DND-41 (cell line): ENCODE data around the gene OR10G7.
"Not testable (repeated sequence)": the region's sequence is repeated elsewhere in the genome, so short reads cannot be mapped to it uniquely, and the experiment has no call there.

Experiments
- ATAC-seq: fragments of 200-7000 bp; cut with Tn5 transposase; 3 replicates; pipeline ENCODE4 v1.9.1; 2021; ENCODE audit warnings: low read depth; ENCODE audit not compliant: insufficient read depth
- DNase-seq: peaks from one replicate; pipeline ENCODE4 v3.0.0-alpha.2; 2020
- H2AFZ ChIP-seq: 2 replicates; pipeline ENCODE4 v1.6.0; 2012; ENCODE audit warnings: low read depth, low read length
- H3K27ac ChIP-seq: 2 replicates; pipeline ENCODE4 v1.5.1; 2012; ENCODE audit warnings: low read length, inconsistent platforms
- H3K27me3 ChIP-seq: fragments of 200-600 bp; sonication (generic); 2 replicates; pipeline ENCODE4 v1.6.0; 2012; ENCODE audit warnings: low read length, mild to moderate bottlenecking, inconsistent platforms; ENCODE audit not compliant: insufficient read depth, poor library complexity
- H3K36me3 ChIP-seq: 2 replicates; pipeline ENCODE4 v1.5.1; 2012; ENCODE audit warnings: low read length, inconsistent platforms; ENCODE audit not compliant: insufficient read depth
- H3K4me1 ChIP-seq: 2 replicates; pipeline ENCODE4 v1.5.1; 2012; ENCODE audit warnings: mild to moderate bottlenecking, low read length; ENCODE audit not compliant: insufficient read depth
- H3K4me2 ChIP-seq: 2 replicates; pipeline ENCODE4 v1.6.0; 2012; ENCODE audit warnings: mild to moderate bottlenecking, moderate library complexity, low read length, inconsistent platforms; ENCODE audit not compliant: insufficient read depth
- H3K4me3 ChIP-seq, 2 experiments: fragments of 200-600 bp in 1 of 2; shearing (Covaris generic) in 1 of 2; 2 replicates each; pipeline ENCODE4 v1.5.1; 2012 to 2016; ENCODE audit warnings: inconsistent platforms in 2 of 2, low read length in 2 of 2, mild to moderate bottlenecking in 2 of 2, low read depth in 1 of 2, moderate library complexity in 1 of 2
- H3K79me2 ChIP-seq: 2 replicates; pipeline ENCODE4 v1.6.0; 2012; ENCODE audit warnings: low read length, inconsistent platforms; ENCODE audit not compliant: insufficient read depth
- H3K9ac ChIP-seq: 2 replicates; pipeline ENCODE4 v1.6.0; 2012; ENCODE audit warnings: low read depth, mild to moderate bottlenecking, inconsistent platforms, low read length, moderate library complexity
- H3K9me3 ChIP-seq: 2 replicates; pipeline ENCODE4 v1.5.1; 2012; ENCODE audit warnings: low read length, moderate library complexity, mild to moderate bottlenecking, inconsistent platforms; ENCODE audit not compliant: insufficient read depth, severe bottlenecking
- H4K20me1 ChIP-seq: 2 replicates; pipeline ENCODE4 v1.6.0; 2012; ENCODE audit warnings: low read length; ENCODE audit not compliant: insufficient read depth
- EZH2 ChIP-seq: IDR thresholded peaks from 3 replicates; pipeline ENCODE4 v1.6.1; 2012; ENCODE audit warnings: borderline replicate concordance, low read depth, mild to moderate bottlenecking, moderate library complexity, low read length, inconsistent platforms; ENCODE audit not compliant: severe bottlenecking
- TF ChIP-seq, protein P1 (sequence below): IDR thresholded peaks from 2 replicates; pipeline ENCODE4 v1.5.1; 2012; ENCODE audit warnings: borderline replicate concordance, low read length, moderate library complexity, mild to moderate bottlenecking; ENCODE audit not compliant: poor library complexity, severe bottlenecking; ENCODE audit errors: extremely low read depth

Gene OR10G7

DNA sequence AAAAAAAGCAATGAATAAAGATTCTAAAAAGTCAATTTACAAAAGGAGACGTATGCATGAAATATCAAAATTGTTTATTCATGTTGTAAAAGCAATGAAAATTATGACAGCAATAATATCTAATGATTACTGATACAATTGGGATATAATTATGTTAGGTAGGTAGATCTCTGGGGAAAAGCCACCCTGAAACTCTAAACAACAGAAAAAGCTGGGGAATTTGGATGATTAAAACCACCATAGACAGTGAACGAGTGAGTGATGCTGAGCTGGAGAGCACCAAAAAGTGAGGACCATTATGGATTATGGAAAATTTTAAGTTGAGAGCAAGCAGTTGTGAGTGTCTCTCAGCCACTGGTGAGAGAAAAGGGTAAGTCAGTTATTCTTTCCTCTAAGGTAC is 14.6 kb downstream of the OR10G7 start, which contains the start of gene OR10G8:
Gene OR10G8, plus strand, starts transcription at position 301 of the 400 bp plus-strand sequence. CDS start 2,825 bp downstream, outside the sequence.
- Histone ChIP-seq H3K4me3 (no peak within 1 kb of the TSS), H3K9me3 (no peaks in the 10 kb centered on the region), H4K20me1 (no peaks in the 10 kb centered on the region), H3K79me2 (no peaks in the 10 kb centered on the region), H2AFZ (no peak within 1 kb of the TSS), H3K9ac (no peak within 1 kb of the TSS), H3K36me3 (no peaks in the 10 kb centered on the region), H3K4me2 (no peak within 1 kb of the TSS), H3K27ac (no peak within 1 kb of the TSS), H3K27me3 (no peaks in the 10 kb centered on the region), H3K4me1 (no peaks in the 10 kb centered on the region)
- TF ChIP-seq, protein P1, sequence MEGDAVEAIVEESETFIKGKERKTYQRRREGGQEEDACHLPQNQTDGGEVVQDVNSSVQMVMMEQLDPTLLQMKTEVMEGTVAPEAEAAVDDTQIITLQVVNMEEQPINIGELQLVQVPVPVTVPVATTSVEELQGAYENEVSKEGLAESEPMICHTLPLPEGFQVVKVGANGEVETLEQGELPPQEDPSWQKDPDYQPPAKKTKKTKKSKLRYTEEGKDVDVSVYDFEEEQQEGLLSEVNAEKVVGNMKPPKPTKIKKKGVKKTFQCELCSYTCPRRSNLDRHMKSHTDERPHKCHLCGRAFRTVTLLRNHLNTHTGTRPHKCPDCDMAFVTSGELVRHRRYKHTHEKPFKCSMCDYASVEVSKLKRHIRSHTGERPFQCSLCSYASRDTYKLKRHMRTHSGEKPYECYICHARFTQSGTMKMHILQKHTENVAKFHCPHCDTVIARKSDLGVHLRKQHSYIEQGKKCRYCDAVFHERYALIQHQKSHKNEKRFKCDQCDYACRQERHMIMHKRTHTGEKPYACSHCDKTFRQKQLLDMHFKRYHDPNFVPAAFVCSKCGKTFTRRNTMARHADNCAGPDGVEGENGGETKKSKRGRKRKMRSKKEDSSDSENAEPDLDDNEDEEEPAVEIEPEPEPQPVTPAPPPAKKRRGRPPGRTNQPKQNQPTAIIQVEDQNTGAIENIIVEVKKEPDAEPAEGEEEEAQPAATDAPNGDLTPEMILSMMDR = no peak
- no peak for TF ChIP-seq EZH2
- no peak for DNase-seq
- ATAC-seq = no peak

DNA sequence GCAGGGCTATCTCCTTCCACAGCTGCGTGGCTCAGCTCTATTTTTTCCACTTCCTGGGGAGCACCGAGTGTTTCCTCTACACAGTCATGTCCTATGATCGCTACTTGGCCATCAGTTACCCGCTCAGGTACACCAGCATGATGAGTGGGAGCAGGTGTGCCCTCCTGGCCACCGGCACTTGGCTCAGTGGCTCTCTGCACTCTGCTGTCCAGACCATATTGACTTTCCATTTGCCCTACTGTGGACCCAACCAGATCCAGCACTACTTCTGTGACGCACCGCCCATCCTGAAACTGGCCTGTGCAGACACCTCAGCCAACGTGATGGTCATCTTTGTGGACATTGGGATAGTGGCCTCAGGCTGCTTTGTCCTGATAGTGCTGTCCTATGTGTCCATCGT is 25.3 kb downstream of the OR10G7 start:
- H3K4me1 ChIP-seq, H3K36me3 ChIP-seq, DNase-seq, H3K4me3 ChIP-seq, H4K20me1 ChIP-seq, H3K4me2 ChIP-seq, H2AFZ ChIP-seq, H3K27me3 ChIP-seq, H3K79me2 ChIP-seq, H3K27ac ChIP-seq, H3K9me3 ChIP-seq, H3K9ac ChIP-seq, ATAC-seq: not testable (repeated sequence)

DNA sequence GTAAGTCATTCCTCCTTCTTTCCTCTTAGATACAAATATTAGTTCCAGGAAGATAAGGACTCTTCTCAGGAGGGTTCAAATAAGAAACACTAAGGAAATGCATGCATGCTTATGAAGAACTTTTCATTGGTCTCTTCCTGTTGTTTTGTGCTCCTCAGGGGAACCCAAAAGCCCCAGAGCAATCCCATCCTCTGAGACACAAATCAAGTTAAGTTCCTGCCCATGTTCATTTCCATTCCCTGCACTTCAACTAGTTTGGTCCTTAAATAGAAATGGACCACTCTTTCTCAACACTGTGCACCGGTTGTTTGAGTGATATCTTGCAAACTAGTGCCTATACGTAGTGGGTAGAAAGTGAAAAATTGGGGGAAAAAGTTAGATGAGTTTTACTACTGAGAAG is 28.4 kb downstream of the OR10G7 start, which contains the start of gene OR10G4:
Gene OR10G4, plus strand, starts transcription at position 301 of the 400 bp plus-strand sequence. CDS start 2,578 bp downstream, outside the sequence.
- no peaks in the 10 kb centered on the region for H3K36me3 ChIP-seq
- no peak for TF ChIP-seq EZH2
- TF ChIP-seq, protein P1 = no peak
- no peak within 1 kb of the TSS for H3K27ac ChIP-seq

DNA sequence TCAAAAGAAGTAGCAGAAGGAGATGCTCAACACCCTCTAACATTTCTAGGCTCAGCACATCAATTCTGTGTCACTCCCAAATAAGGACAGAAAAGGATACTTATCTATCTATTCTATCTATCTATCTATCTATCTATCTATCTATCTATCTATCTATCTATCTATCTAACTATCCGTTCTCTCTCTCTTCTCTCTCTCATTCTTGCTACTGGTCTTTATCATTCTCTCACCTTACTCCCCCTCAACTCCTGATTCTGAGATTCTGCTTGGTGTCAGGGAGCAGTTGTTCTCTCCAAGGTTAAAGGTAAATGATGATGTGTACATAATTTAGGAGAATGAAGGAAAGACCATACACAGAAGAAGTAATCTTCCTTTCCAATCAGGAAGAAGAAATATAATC is 46.0 kb downstream of the OR10G7 start, which contains the start of gene OR10G6:
Gene OR10G6, minus strand, starts transcription at position 43 of the 400 bp plus-strand sequence. Its CDS starts 0 bp downstream, at position 43.
- TF ChIP-seq EZH2 = no peak
- TF ChIP-seq, protein P1 = no peak
- Histone ChIP-seq H3K4me3 (no peak within 1 kb of the TSS), H3K9ac (no peak within 1 kb of the TSS), H3K9me3 (no peaks in the 10 kb centered on the region), H2AFZ (no peak within 1 kb of the TSS), H3K4me2 (no peak within 1 kb of the TSS), H3K36me3 (no peaks in the 10 kb centered on the region), H3K27me3 (no peaks in the 10 kb centered on the region), H4K20me1 (no peaks in the 10 kb centered on the region), H3K79me2 (no peaks in the 10 kb centered on the region), H3K27ac (no peak within 1 kb of the TSS), H3K4me1 (no peaks in the 10 kb centered on the region)
- DNase-seq (no peak), ATAC-seq (no peak)

More for the DNA sequence above, 28.4 kb downstream of the OR10G7 start, which contains the start of gene OR10G4:
- no peak within 1 kb of the TSS for H3K9ac ChIP-seq
- no peak for ATAC-seq
- H3K27me3 ChIP-seq = no peaks in the 10 kb centered on the region
- no peak within 1 kb of the TSS for H2AFZ ChIP-seq
- no peaks in the 10 kb centered on the region for H3K9me3 ChIP-seq
- H3K4me2 ChIP-seq = no peak within 1 kb of the TSS
- DNase-seq = no peak
- no peaks in the 10 kb centered on the region for H3K4me1 ChIP-seq
- H3K79me2 ChIP-seq = no peaks in the 10 kb centered on the region
- H4K20me1 ChIP-seq = no peaks in the 10 kb centered on the region
- no peak within 1 kb of the TSS for H3K4me3 ChIP-seq
